GM12878 (cell line): Measurements from ENCODE around the gene TMEM37.

Experiments
- CTCF ChIP-seq, 3 experiments: IDR thresholded peaks in 2 of 3; conservative IDR thresholded peaks in 1 of 3; 2 replicates each; pipeline ENCODE4 v1.5.1; 2011; ENCODE audit warnings: low read depth in 3 of 3, low read length in 3 of 3, mild to moderate bottlenecking in 3 of 3, control low read depth in 2 of 3, moderate library complexity in 2 of 3, inconsistent platforms in 1 of 3, mixed read lengths in 1 of 3; ENCODE audit not compliant: control insufficient read depth in 2 of 3, insufficient read depth in 1 of 3; ENCODE audit errors: extremely low read depth in 1 of 3
- FOS ChIP-seq: IDR thresholded peaks from 3 replicates; pipeline ENCODE4 v1.6.1; 2011; ENCODE audit warnings: borderline replicate concordance; ENCODE audit not compliant: insufficient read length; ENCODE audit errors: extremely low read depth
- JUND ChIP-seq: IDR thresholded peaks from 2 replicates; pipeline ENCODE4 v1.6.1; 2012; ENCODE audit warnings: low read depth, mild to moderate bottlenecking, low read length, improper control_type of control experiment, moderate library complexity
- POLR2A ChIP-seq: IDR thresholded peaks from 2 replicates; pipeline ENCODE4 v1.6.1; 2011; ENCODE audit warnings: low read depth, mild to moderate bottlenecking, low read length
- SREBF2 ChIP-seq: IDR thresholded peaks from 2 replicates; pipeline ENCODE4 v1.6.1; 2012; ENCODE audit warnings: mild to moderate bottlenecking, low read length
- YBX1 ChIP-seq: fragments of 450-650 bp; IDR thresholded peaks from 2 replicates; pipeline ENCODE4 v1.6.1; 2016; ENCODE audit warnings: antibody characterized with exemption
- ZNF274 ChIP-seq: IDR thresholded peaks from one replicate; pipeline ENCODE4 v1.8.0; 2011; ENCODE audit not compliant: insufficient read length, insufficient read depth

GRCh38 chr2:119426396-119426675, 5.3 kb upstream of the TMEM37 start:
- no peak for TF ChIP-seq ZNF274
- no peak for TF ChIP-seq YBX1
- no peak for TF ChIP-seq POLR2A
- TF ChIP-seq CTCF (IDR thresholded peaks at IDR 0.05 in 2 of 3, conservative IDR thresholded peaks at IDR 0.05 in 1 of 3; ENCODE audit: control insufficient read depth in 2 of 3, extremely low read depth in 1 of 3, insufficient read depth in 1 of 3, low read depth in 3 of 3, low read length in 3 of 3): no peak
- TF ChIP-seq FOS: no peak
- TF ChIP-seq JUND: no peak
- TF ChIP-seq SREBF2: no peak
